ENCODE data around the gene RTEL1.

RTEL1 gene

GRCh38 chr20:63735859-63736718 lies 78.0 kb downstream of the RTEL1 start, which contains the start of gene LIME1:
Gene LIME1, plus strand, starts transcription at chr20:63736664. Its CDS starts 886 bp downstream, at chr20:63737550.
- DNase-seq (ENCODE audit: low read depth), result no peak
- H3K4me3 ChIP-seq (replicated peaks; ENCODE audit: low read depth, low read length), result no peak within 1 kb of the TSS
- no peak for TF ChIP-seq CTCF (IDR thresholded peaks at IDR 0.05; ENCODE audit: low read length, missing control alignments)

- DNase-seq (ENCODE audit: low read depth), result no peak
Measured at GRCh38 chr20:63736893-63737694, 79.0 kb downstream of the RTEL1 start.

GRCh38 chr20:63737695-63737944 lies 79.5 kb downstream of the RTEL1 start:
- no peak for DNase-seq (ENCODE audit: low read depth)
- H3K4me3 ChIP-seq (replicated peaks; ENCODE audit: low read depth, low read length), result no peak overlapping the region
- TF ChIP-seq CTCF (IDR thresholded peaks at IDR 0.05; ENCODE audit: low read length, missing control alignments), result no peak

More at GRCh38 chr20:63736893-63737694, 79.0 kb downstream of the RTEL1 start:
- H3K4me3 ChIP-seq (replicated peaks; ENCODE audit: low read depth, low read length), result no peak overlapping the region
- TF ChIP-seq CTCF (IDR thresholded peaks at IDR 0.05; ENCODE audit: low read length, missing control alignments), result no peak

- TF ChIP-seq CTCF (IDR thresholded peaks at IDR 0.05; ENCODE audit: low read length, missing control alignments), result no peak
- no peak for DNase-seq (ENCODE audit: low read depth)
- no peak overlapping the region for H3K4me3 ChIP-seq (replicated peaks; ENCODE audit: low read depth, low read length)
Measured at GRCh38 chr20:63737945-63738686, 80.0 kb downstream of the RTEL1 start.

GRCh38 chr20:63738687-63739129 lies 80.6 kb downstream of the RTEL1 start:
- no peak for DNase-seq (ENCODE audit: low read depth)
- no peak for TF ChIP-seq CTCF (IDR thresholded peaks at IDR 0.05; ENCODE audit: low read length, missing control alignments)
- H3K4me3 ChIP-seq (replicated peaks; ENCODE audit: low read depth, low read length), result no peak overlapping the region

GRCh38 chr20:63739130-63740069 lies 81.3 kb downstream of the RTEL1 start, which contains the start of gene SLC2A4RG:
Gene SLC2A4RG, plus strand, starts transcription at chr20:63739776. Its CDS starts 137 bp downstream, at chr20:63739913.
- DNase-seq (ENCODE audit: low read depth), result peak; percentile 71
- TF ChIP-seq CTCF (IDR thresholded peaks at IDR 0.05; ENCODE audit: low read length, missing control alignments), result no peak
- peak within 1 kb of the TSS; percentile 72 for H3K4me3 ChIP-seq (replicated peaks; ENCODE audit: low read depth, low read length)
